CD4-positive, alpha-beta T cell treated with Interleukin-21 for 1 hour (primary cell): ENCODE measurements around the gene NAT9.

Source experiments
- DNase-seq: peaks from one replicate; pipeline ENCODE4 v3.0.0-alpha.2; 2020

Gene NAT9

GRCh38 chr17:74722782-74723181, 53.4 kb downstream of the NAT9 start:
- no peak for DNase-seq
